ENCODE results near the gene THRB. TPM values are rescaled to one million over a fixed set of nuclear protein-coding genes. Genes with fewer than 3 reads are reported as not detected.

THRB gene
- total and polyA plus RNA-seq, 5 donors from 2014 or later = 0.30 TPM; not detected in 4

DNA sequence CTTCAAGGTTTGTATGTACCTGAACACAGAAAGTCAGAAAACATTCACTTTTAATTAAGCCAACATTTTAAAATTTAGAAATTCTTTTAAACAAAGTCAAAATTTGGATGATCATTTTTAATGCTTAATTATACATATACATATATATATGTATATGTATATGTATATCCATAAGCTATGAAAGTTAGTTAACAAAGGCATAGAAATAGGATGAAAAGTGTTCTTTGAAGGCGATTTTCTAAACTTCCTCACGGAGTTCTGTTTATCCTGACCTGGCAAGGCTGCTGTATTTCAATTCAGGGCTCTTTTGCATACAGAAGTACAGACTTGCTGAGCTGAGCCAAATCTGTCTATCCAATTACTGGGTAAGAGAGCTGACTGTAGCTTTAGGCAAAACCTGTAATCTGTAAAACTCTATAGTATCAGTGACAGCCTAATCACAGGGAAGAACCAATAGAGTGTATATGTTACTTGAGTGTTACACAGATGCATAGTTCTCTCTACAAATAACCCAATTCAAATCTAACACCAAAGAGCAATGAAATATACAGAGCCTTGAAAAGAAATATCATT, 32.1 kb upstream of the THRB start:
- no peak for DNase-seq
- no peaks in the 10 kb centered on the region for H3K27me3 ChIP-seq (ENCODE audit: control insufficient read depth, insufficient read depth, low read length)
- ATAC-seq (ENCODE audit: low read depth in 2 of 2) = no peak
- Mint-ChIP-seq H3K36me3 (no peaks in the 10 kb centered on the region), H3K4me3 (no peak overlapping the region), H3K27me3 (peaks cover 8% of the 10 kb centered on the region), H3K27ac (no peak overlapping the region), H3K9me3 (peaks cover 0 to 3% (median 2%) of the 10 kb centered on the region in 7 donors), H3K4me1 (no peaks in the 10 kb centered on the region)
- no peak overlapping the region for H3K27ac ChIP-seq (ENCODE audit: insufficient read depth, low read length, poor library complexity, severe bottlenecking)
- no peaks in the 10 kb centered on the region for H3K36me3 ChIP-seq (ENCODE audit: control insufficient read depth, insufficient read depth, low read length)
- no peaks in the 10 kb centered on the region for H3K9me3 ChIP-seq (ENCODE audit: control insufficient read depth in 2 of 2, low read length in 2 of 2)
- no peaks in the 10 kb centered on the region for H3K4me1 ChIP-seq (ENCODE audit: control insufficient read depth, insufficient read depth, low read length, poor library complexity, severe bottlenecking)
- H3K4me3 ChIP-seq (ENCODE audit: low read depth, low read length) = no peak overlapping the region

DNA sequence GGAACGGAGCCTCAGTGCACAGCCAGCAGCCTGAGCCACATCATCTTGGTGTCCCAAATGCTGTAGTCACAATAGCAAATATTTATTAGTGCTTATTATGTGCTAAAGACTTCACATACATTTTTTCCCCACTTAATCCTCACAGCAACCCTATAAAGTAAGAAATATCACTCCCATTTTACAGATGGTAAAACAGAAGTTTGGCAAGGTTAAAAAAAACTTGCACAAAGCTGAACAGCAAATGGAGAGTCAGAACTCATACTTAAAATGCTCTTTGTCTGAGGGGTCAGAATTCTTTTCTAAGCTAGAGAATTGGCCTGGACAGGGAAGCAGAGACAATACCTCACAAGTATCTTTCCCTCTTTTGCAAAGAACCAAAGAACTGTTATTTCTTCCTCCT, 30.9 kb upstream of the THRB start:
- Mint-ChIP-seq H3K4me1 (no peaks in the 10 kb centered on the region), H3K4me3 (no peak overlapping the region), H3K36me3 (no peaks in the 10 kb centered on the region), H3K9me3 (peaks cover 0 to 3% (median 0%) of the 10 kb centered on the region in 7 donors), H3K27ac (no peak overlapping the region), H3K27me3 (peaks cover 15% of the 10 kb centered on the region)
- no peak overlapping the region for H3K4me3 ChIP-seq (ENCODE audit: low read depth, low read length)
- no peaks in the 10 kb centered on the region for H3K4me1 ChIP-seq (ENCODE audit: control insufficient read depth, insufficient read depth, low read length, poor library complexity, severe bottlenecking)
- ATAC-seq (ENCODE audit: low read depth in 2 of 2) (no peak), DNase-seq (no peak)
- H3K27me3 ChIP-seq (ENCODE audit: control insufficient read depth, insufficient read depth, low read length) = peaks cover 3% of the 10 kb centered on the region
- H3K36me3 ChIP-seq (ENCODE audit: control insufficient read depth, insufficient read depth, low read length) = no peaks in the 10 kb centered on the region
- no peak overlapping the region for H3K27ac ChIP-seq (ENCODE audit: insufficient read depth, low read length, poor library complexity, severe bottlenecking)
- H3K9me3 ChIP-seq (ENCODE audit: control insufficient read depth in 2 of 2, low read length in 2 of 2) = no peaks in the 10 kb centered on the region

DNA sequence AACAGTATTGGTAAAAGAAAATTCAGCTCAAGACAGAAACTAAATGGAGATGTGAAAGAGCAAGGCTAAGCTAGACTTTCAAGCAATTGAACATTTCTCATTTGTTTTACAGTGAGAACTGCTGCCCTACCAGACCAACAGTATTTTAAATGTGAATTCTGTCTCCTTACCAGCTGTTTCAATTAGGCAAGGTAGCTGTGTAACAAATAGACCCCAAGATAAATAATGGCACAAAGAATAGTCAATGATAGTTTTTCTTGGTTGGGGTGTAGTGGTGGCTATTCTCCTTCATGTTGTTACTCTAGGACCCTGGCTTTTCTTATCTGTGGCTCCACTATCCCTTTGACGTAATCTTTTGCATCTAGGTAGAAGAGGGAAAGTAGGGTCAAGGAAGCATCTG, 30.4 kb upstream of the THRB start:
- Mint-ChIP-seq H3K36me3 (no peaks in the 10 kb centered on the region), H3K4me3 (no peak overlapping the region)
- no peak for DNase-seq

DNA sequence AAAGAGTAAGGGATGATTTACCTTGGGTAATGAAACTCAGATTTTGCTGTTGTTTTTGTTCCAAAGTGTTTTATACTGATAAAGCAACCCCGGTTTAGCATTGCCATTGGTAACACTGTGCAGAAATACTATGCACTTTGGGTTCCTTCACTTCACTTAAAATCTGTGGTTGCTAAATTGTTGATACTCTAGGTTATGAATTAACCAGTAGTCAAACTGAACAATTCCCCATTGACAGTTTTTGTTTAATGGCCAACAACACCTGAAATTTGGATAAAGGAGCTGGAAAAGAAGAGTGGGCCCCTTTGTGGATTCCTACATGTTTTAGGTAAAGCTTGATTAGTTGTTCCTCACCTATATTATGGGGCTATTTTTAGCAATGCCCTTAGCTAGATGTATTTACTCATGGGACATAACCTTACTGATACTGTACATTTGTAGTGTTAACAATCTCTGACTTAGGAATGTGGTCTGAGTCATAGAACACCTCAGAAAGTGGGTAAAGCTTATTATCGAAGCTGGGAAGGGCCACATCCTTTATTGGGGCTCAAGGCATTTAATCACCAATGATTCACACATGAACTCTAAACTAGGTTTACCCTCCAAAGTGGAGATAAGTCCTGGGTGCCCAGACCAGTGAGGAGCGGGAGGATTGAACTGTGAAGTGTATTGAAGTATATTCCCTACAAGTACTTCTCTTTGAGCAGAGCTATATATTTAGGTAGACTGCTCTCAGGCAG, 29.5 kb upstream of the THRB start:
- Histone ChIP-seq H3K27ac (ENCODE audit: insufficient read depth, low read length, poor library complexity, severe bottlenecking) (no peak overlapping the region), H3K36me3 (ENCODE audit: control insufficient read depth, insufficient read depth, low read length) (no peaks in the 10 kb centered on the region), H3K27me3 (ENCODE audit: control insufficient read depth, insufficient read depth, low read length) (peaks cover 8% of the 10 kb centered on the region), H3K9me3 (ENCODE audit: control insufficient read depth in 2 of 2, low read length in 2 of 2) (no peaks in the 10 kb centered on the region), H3K4me3 (ENCODE audit: low read depth, low read length) (no peak overlapping the region), H3K4me1 (ENCODE audit: control insufficient read depth, insufficient read depth, low read length, poor library complexity, severe bottlenecking) (no peaks in the 10 kb centered on the region)
- H3K4me3 Mint-ChIP-seq = no peak overlapping the region
- H3K9me3 Mint-ChIP-seq = peaks cover 0 to 5% (median 0%) of the 10 kb centered on the region in 7 donors
- DNase-seq (no peak), ATAC-seq (ENCODE audit: low read depth in 2 of 2) (no peak)
- H3K36me3 Mint-ChIP-seq = no peaks in the 10 kb centered on the region
- H3K27me3 Mint-ChIP-seq = peaks cover 23% of the 10 kb centered on the region
- H3K4me1 Mint-ChIP-seq = no peaks in the 10 kb centered on the region
- no peak overlapping the region for H3K27ac Mint-ChIP-seq

More for the DNA sequence above, 30.4 kb upstream of the THRB start:
- Histone ChIP-seq H3K36me3 (ENCODE audit: control insufficient read depth, insufficient read depth, low read length) (no peaks in the 10 kb centered on the region), H3K27me3 (ENCODE audit: control insufficient read depth, insufficient read depth, low read length) (peaks cover 8% of the 10 kb centered on the region), H3K27ac (ENCODE audit: insufficient read depth, low read length, poor library complexity, severe bottlenecking) (no peak overlapping the region), H3K4me3 (ENCODE audit: low read depth, low read length) (no peak overlapping the region), H3K9me3 (ENCODE audit: control insufficient read depth in 2 of 2, low read length in 2 of 2) (no peaks in the 10 kb centered on the region), H3K4me1 (ENCODE audit: control insufficient read depth, insufficient read depth, low read length, poor library complexity, severe bottlenecking) (no peaks in the 10 kb centered on the region)
- no peak overlapping the region for H3K27ac Mint-ChIP-seq
- peaks cover 19% of the 10 kb centered on the region for H3K27me3 Mint-ChIP-seq
- no peak for ATAC-seq (ENCODE audit: low read depth in 2 of 2)
- no peaks in the 10 kb centered on the region for H3K4me1 Mint-ChIP-seq
- H3K9me3 Mint-ChIP-seq = peaks cover 0 to 3% (median 0%) of the 10 kb centered on the region in 7 donors

DNA sequence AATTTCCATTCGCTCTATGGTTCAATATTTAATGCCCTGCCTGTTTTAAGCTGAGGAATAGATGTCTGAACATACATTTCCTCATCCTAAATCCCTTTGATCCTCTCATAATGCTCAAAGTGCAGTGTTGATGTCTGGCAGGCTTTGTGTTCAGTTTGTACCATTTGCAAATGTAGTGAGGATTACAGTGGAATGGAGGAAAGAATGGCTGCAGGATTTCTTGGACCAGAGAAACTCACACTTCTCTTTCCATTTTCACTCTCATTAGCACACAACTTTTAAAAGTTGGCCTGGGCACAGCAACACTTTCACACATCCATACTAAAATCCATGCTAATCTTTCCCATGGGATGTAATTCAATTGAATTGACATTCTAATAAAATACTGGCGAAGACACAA, 28.6 kb upstream of the THRB start:
- Histone ChIP-seq H3K27me3 (ENCODE audit: control insufficient read depth, insufficient read depth, low read length) (peaks cover 8% of the 10 kb centered on the region), H3K4me3 (ENCODE audit: low read depth, low read length) (no peak overlapping the region), H3K9me3 (ENCODE audit: control insufficient read depth in 2 of 2, low read length in 2 of 2) (no peaks in the 10 kb centered on the region), H3K4me1 (ENCODE audit: control insufficient read depth, insufficient read depth, low read length, poor library complexity, severe bottlenecking) (no peaks in the 10 kb centered on the region), H3K27ac (ENCODE audit: insufficient read depth, low read length, poor library complexity, severe bottlenecking) (no peak overlapping the region), H3K36me3 (ENCODE audit: control insufficient read depth, insufficient read depth, low read length) (no peaks in the 10 kb centered on the region)
- DNase-seq (no peak), ATAC-seq (ENCODE audit: low read depth in 2 of 2) (no peak)
- Mint-ChIP-seq H3K9me3 (peaks cover 0 to 5% (median 0%) of the 10 kb centered on the region in 7 donors), H3K27ac (no peak overlapping the region), H3K4me1 (no peaks in the 10 kb centered on the region), H3K27me3 (peaks cover 26% of the 10 kb centered on the region), H3K4me3 (no peak overlapping the region), H3K36me3 (no peaks in the 10 kb centered on the region)

DNA sequence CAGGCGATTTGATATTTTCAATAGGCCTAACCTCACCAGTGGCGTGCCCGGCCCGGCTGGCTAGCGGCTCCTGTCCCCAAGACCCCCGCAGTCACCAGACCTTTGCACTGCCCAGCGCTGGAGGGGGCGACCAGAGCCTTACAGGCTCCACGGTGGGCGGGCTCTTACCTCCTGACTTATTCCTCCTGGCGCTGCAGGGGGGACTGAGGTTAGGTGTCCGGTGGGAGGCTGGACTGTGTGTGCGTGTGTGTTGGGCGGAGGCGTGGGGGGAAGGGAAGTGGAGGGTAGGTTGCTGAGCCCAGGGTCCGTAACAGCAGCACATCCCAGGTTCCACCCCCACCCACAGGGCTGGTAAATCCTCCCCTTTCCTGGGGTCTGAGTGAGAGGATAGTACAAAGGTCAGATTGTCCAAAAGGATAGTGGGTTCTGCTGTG, 27.5 kb upstream of the THRB start:
- no peaks in the 10 kb centered on the region for H3K36me3 ChIP-seq (ENCODE audit: control insufficient read depth, insufficient read depth, low read length)
- peaks cover 8% of the 10 kb centered on the region for H3K27me3 ChIP-seq (ENCODE audit: control insufficient read depth, insufficient read depth, low read length)
- Mint-ChIP-seq H3K4me1 (no peaks in the 10 kb centered on the region), H3K9me3 (peaks cover 0 to 5% (median 0%) of the 10 kb centered on the region in 7 donors), H3K27me3 (peaks cover 27% of the 10 kb centered on the region), H3K36me3 (no peaks in the 10 kb centered on the region), H3K4me3 (no peak overlapping the region), H3K27ac (no peak overlapping the region)
- H3K4me3 ChIP-seq (ENCODE audit: low read depth, low read length) = no peak overlapping the region
- DNase-seq (no peak), ATAC-seq (ENCODE audit: low read depth in 2 of 2) (no peak)
- no peak overlapping the region for H3K27ac ChIP-seq (ENCODE audit: insufficient read depth, low read length, poor library complexity, severe bottlenecking)
- H3K9me3 ChIP-seq (ENCODE audit: control insufficient read depth in 2 of 2, low read length in 2 of 2) = no peaks in the 10 kb centered on the region
- no peaks in the 10 kb centered on the region for H3K4me1 ChIP-seq (ENCODE audit: control insufficient read depth, insufficient read depth, low read length, poor library complexity, severe bottlenecking)

DNA sequence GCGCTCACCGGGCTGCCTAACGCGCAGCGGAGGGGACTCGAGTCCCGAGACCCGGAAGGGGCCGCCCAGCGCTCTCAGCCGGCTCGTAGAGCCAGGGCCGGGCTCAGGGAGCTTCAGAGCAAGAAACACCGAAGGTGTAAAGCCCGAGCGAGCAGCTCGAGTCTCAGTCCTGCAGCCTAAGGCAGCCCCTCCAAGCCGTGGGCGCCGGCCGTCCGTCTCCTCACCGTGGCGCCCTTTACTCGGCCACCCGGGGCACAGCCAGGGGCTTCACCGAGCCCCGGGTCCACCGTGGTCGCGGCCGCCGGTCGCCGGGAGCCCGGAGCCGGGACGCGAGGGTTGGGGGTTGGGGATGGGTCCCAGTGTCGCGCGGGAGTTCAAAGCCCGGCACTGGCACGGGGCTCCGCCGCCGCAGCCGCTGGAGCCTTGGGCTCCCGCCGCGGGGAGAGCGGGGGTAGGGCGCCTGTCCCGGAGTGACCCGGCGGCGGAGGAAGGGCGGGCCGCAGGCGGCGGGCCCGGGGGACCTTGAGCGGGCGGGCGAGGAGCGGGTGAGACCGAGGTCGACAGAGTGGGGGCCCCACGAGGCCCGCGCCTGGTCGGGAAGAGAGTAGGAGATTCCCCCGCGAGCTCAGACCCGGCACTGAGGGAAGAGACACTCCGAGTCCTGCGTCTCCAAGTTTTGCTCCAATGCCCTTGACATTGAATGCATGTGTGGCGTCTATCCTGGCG, 26.9 kb upstream of the THRB start:
- ATAC-seq (ENCODE audit: low read depth in 2 of 2) = no peak
- H3K9me3 Mint-ChIP-seq = peaks cover 0 to 5% (median 0%) of the 10 kb centered on the region in 7 donors
- no peaks in the 10 kb centered on the region for H3K9me3 ChIP-seq (ENCODE audit: control insufficient read depth in 2 of 2, low read length in 2 of 2)
- H3K4me3 ChIP-seq (ENCODE audit: low read depth, low read length) = no peak overlapping the region
- H3K36me3 Mint-ChIP-seq = no peaks in the 10 kb centered on the region
- H3K27me3 Mint-ChIP-seq = peaks cover 27% of the 10 kb centered on the region
- H3K27ac Mint-ChIP-seq = no peak overlapping the region
- no peak overlapping the region for H3K27ac ChIP-seq (ENCODE audit: insufficient read depth, low read length, poor library complexity, severe bottlenecking)
- no peaks in the 10 kb centered on the region for H3K4me1 ChIP-seq (ENCODE audit: control insufficient read depth, insufficient read depth, low read length, poor library complexity, severe bottlenecking)
- H3K27me3 ChIP-seq (ENCODE audit: control insufficient read depth, insufficient read depth, low read length) = peaks cover 8% of the 10 kb centered on the region
- H3K36me3 ChIP-seq (ENCODE audit: control insufficient read depth, insufficient read depth, low read length) = no peaks in the 10 kb centered on the region
- H3K4me1 Mint-ChIP-seq = no peaks in the 10 kb centered on the region
- DNase-seq = peak in 1 of 3 donors; percentile 1
- no peak overlapping the region for H3K4me3 Mint-ChIP-seq
